HG03159 (cell line): ENCODE data around the gene PMP22.
"Not testable (repeated sequence)": the region's sequence is repeated elsewhere in the genome, so short reads cannot be mapped to it uniquely, and the experiment has no call there.

Experiments
- ATAC-seq: cut with Tn5 transposase; IDR thresholded peaks from one replicate; pipeline ENCODE4 v1.9.1; 2021; ENCODE audit warnings: mild to moderate bottlenecking, moderate library complexity; ENCODE audit not compliant: unreplicated experiment

The PMP22 gene

GRCh38 chr17:15257258-15257788 is 7.8 kb downstream of the PMP22 start:
- ATAC-seq = peak; percentile 73

- no peak for ATAC-seq
These were observed 8.4 kb downstream of the PMP22 start for GRCh38 chr17:15256689-15257088.

- ATAC-seq = no peak
These were observed 9.2 kb downstream of the PMP22 start for GRCh38 chr17:15255713-15256454.

DNA sequence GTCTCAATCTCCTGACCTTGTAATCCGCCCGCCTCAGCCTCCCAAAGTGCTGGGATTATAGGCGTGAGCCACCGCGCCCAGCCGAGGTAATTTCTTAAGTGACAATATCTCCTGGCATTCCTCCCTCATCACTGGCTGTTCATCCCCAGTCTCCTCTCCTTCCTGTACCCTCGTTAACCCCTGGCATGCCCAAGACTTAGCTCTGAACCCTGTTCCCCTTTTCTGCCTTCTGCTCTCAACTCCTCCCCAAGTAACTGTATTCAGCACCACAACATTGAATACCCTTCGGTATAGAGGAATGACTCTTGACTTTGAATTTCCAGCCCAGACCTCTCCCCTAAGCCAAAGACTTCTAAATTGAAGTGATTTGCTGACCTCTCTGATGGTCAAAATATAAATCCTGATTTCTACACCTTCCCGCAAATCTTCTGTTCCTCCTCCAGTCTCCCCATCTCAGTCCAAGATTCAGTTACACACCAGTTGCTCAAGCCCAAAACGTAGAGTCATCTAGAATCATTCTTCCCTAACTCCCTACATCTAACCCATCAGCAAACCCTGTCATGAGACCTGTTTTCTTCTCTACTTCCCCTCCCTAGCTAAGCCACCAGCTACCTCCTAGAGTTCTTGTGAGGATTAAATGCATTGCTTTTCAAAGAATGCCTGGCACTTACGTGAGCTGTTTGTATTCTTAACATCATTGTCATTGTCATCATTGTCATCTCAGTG is 14.8 kb downstream of the PMP22 start:
- no peak for ATAC-seq

- no peak for ATAC-seq
These were observed 15.6 kb downstream of the PMP22 start for GRCh38 chr17:15249487-15249886.

- no peak for ATAC-seq
These were observed 17.1 kb downstream of the PMP22 start for GRCh38 chr17:15247891-15248529.

DNA sequence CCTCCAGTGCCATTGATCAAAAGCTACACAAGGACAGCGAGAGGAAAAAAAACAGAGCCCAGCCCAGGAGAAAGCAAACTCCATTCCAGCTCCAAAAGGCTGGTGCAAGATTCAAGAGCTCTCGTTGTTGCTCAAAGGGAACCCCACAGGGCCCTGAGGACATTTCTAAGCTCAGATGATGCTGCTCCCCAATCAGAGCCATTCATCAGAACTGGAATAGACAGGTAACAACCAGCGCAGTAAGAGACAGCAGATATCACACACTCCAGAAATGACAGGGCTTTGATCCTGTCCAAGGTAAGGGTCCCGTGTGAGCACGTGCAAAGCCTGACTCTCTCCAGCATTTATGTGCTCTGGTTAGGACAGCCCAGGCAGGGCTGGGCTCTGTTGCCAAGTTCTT is 20.1 kb downstream of the PMP22 start:
- ATAC-seq = no peak

DNA sequence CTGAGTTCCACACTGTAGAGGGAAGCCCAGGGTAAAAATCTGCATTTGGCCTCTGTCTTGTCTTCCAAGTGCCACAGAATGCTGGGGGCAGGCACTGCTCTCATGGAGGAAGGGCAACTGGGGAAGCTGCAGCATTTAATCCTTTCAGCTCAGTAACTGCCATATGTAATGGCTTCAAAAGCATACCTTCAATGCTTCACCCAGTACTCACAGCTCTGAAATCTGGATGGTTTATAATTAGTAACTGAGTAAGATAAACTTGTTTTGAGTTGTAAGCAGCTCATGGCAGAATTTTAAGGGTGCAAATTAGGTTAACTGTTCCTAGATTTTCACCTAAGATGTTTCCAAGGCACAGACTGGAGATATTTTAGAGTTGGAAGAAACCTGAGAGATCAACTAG is 24.5 kb downstream of the PMP22 start:
- no peak for ATAC-seq

DNA sequence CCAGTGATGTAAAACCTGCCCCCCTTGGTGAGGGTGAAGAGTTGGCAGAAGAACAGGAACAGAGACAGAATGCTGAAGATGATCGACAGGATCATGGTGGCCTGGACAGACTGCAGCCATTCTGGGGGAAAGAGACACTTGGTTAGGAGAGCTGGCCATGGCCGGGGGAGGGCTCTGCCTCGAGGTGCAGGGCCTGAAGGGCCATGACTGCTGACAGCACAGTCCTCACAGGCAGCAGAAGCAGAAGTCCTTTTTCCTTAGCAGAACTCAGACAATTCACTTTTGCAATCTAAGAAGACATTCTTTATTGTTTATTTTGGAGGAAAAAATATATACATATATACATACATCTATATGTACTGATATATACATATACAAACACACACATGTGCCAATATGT is 25.6 kb downstream of the PMP22 start:
- no peak for ATAC-seq

DNA sequence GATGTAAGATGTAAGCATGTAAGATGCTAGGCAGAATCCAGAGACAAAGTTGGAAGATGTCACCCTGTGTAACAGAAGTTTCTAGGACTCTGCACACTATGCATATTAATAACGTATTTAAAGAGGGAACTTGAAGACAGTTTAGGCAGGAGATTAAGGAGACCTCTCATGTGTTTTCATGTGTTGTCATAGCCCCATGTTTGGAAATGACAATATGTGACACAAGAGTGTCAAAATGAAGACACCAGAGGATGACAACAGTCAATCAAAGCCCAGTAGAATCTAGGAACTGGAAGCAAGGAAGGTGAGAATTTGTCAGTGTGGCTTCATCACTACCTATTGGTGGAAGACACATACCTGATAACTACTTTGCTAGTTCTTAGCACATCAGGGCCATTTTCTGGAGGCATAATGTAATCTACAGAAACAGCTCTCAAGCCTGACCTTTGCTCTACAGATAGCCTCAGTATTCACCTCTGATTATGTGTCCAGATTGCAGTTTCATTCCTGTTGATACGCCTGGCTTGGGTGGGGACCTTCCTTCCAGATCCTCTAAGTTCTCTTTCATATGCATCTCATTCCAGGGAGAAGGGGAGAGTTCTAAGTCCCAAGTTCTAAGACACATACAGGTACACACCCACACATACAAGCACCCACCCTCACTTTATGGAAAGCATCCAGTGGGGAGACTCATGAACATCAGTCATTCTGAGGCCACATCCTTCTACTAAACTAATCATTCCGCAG is 26.3 kb downstream of the PMP22 start:
- ATAC-seq = no peak

DNA sequence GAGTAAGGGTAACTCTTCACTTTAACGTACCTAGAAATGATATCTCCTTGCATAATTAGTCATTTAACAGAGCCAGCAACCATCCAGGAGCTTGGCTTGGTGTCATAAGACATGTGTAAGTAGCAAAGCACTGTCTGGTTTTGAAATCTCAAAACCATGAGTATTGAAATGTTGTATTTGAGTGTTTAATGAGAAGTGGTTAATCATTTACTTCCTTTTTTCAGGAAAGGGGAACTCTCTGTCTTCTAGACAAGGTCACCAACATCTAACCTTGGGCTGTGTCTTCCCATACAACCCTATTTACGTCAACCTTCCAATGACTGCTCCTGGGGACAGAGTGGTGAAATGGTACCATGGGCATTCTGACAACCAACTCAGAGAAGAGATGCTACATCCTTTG is 27.1 kb downstream of the PMP22 start:
- ATAC-seq = no peak

- ATAC-seq = no peak
These were observed 28.1 kb downstream of the PMP22 start for GRCh38 chr17:15237106-15237425.

DNA sequence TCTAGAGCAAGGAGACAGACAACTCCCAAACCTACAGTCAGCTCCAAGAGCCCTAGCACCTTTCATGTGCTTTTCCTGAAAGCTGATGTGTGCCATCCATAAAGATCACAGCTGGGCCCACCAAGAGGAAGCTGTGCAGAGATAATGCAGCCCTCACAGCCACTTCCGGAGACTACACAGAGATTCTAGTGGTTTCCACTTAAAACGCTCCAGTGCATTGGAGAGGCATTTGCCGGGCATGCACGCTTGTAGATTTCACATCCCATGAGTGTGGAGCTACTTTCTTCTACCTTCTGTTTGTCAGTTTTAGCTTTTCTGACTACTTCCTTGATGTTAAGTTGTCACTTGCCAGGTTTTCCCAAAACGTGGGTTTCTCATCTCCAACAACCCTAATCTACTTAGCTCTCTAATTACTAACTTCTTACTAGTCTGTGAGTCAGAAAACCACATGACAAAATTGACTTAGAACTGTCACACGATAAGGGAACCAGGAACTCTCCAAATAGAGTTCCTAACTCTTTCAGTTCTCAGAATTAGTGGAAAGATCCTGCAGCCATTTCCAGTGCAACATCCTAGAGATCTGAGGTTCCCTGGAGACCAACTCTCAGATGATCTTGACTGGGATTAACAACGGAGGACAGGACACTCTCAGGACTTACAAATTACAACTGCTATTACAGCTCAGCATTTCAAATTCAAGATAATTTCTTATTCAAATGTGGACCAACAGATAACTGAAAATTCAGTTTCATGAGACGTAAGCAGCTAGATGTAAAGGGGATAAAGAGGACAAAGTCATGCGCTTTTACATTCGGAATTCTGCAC is 28.6 kb downstream of the PMP22 start:
- no peak for ATAC-seq

GRCh38 chr17:15233971-15234370 is 31.2 kb downstream of the PMP22 start:
- no peak for ATAC-seq

DNA sequence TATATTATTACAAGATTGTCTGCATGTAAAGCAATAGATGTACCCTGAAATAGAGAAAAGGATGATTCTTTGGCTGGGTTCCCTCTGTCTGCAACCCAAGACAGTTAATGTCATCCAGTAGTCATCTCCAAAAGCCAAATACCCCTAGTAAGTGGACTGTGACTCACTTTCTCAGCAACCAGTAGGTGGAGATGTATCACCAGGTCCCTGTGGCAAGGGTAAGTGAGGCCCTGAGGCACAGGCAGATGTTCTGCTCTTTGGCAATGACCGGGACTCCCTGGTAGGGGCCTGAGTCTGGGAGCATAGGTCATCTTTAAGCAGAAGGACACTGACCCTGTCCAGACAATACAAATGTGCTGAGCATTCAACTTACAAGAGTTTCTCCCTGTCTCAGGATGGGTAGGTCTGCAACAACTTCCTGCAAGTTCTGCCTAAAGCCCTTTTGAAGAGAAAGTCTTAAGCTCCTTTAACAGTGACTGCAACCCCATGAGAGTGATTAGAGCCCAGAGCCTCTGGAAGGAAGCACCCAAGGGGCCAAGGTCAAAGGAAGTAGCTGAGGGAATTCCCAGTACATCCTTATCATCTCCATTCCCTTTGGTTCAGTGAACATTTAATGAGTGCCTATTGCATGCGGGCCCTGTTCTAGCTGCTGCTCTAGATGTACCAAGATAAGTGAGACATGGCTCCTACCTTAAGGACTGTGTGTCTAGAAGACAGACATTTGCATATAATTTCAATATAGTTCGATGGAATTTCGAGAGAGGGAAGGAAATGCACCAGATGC is 31.9 kb downstream of the PMP22 start:
- no peak for ATAC-seq

DNA sequence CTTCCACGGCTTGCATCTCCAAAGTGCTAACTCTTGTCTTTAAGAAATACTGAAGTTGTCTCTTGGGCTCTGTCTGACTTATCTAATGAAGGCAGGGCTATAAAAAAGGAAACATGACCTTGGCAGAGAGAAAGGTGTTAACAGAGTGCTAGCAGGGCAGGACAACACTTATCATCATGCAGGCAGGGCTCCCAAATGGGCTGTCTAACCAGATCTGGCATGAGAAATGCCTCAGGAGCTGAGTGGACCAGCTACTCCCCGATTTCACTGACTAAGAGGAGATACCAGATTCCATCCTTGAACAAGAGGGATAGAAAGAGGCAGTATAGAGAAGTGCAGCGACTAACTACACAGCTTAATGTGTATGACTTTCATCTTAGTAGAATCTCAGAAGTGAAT is 32.6 kb downstream of the PMP22 start:
- no peak for ATAC-seq

- no peak for ATAC-seq
These were observed 33.1 kb downstream of the PMP22 start for GRCh38 chr17:15231851-15232516.

DNA sequence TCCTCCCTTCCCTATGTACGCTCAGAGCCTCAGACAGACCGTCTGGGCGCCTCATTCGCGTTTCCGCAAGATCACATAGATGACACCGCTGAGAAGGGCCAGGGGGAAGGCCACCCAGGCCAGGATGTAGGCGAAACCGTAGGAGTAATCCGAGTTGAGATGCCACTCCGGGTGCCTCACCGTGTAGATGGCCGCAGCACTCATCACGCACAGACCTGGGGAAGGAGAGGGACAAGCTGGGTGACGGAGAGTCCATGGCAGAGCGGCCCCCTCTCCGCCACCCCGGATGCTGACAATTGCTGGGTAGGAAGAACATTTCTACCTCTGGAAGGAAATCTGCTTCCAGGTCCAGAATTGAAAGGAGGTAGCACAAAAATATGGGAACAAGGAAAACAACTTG is 34.3 kb downstream of the PMP22 start:
- ATAC-seq = no peak

DNA sequence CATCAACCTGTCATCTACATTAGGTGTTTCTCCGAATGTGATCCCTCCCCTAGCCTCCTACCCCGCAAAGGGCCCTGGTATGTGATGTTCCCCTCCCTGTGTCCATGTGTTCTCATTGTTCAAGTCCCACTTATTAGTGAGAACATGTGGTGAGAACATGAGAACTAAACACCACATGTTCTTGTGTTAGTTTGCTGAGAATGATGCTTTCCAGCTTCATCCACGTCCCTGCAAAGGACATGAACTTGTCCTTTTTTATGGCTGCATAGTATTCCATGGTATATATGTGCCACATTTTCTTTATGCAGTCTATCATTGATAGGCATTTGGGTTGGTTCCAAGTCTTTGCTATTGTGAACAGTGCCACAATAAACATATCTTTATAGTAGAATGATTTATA is 43.3 kb downstream of the PMP22 start:
- not testable (repeated sequence) for ATAC-seq
